ENCODE data around the gene CFAP46. TPM values are rescaled to one million over a fixed set of nuclear protein-coding genes. Genes with fewer than 3 reads are reported as not detected.
A peak's percentile ranks its signal among the peaks of the same experiment; 100 is the strongest.

CFAP46 gene
- total RNA-seq, 1 experiment from 2014 or later, result not detected

DNA sequence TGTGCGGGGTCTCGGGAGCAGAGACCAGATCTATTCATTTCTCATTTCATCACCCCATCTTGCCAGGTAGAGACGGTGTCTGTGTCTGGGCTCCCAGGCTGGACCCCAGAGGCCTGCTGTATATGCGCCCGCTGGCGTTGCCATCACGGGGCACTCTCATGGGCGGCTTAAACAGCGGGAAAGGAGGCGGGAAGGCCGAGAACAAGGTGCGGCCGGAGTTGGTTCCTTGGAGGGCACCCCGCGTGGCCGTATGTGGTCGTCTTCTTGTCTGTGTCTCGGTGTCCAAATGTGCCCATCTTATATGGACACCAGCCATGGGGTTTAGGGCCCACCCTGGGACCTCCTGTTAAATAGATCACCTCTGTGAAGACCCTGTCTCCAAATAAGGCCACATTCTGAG is 2.1 kb upstream of the CFAP46 start:
- no peak overlapping the region for H3K4me3 Mint-ChIP-seq (ENCODE audit: low read depth, unreplicated experiment)
- no peak for DNase-seq
- peaks cover 79% of the 10 kb centered on the region for H3K27me3 Mint-ChIP-seq (ENCODE audit: unreplicated experiment)
- H3K27ac Mint-ChIP-seq (ENCODE audit: unreplicated experiment), result no peak overlapping the region
- H3K36me3 Mint-ChIP-seq (ENCODE audit: insufficient read depth, unreplicated experiment), result no peaks in the 10 kb centered on the region
- TF ChIP-seq, protein P1, sequence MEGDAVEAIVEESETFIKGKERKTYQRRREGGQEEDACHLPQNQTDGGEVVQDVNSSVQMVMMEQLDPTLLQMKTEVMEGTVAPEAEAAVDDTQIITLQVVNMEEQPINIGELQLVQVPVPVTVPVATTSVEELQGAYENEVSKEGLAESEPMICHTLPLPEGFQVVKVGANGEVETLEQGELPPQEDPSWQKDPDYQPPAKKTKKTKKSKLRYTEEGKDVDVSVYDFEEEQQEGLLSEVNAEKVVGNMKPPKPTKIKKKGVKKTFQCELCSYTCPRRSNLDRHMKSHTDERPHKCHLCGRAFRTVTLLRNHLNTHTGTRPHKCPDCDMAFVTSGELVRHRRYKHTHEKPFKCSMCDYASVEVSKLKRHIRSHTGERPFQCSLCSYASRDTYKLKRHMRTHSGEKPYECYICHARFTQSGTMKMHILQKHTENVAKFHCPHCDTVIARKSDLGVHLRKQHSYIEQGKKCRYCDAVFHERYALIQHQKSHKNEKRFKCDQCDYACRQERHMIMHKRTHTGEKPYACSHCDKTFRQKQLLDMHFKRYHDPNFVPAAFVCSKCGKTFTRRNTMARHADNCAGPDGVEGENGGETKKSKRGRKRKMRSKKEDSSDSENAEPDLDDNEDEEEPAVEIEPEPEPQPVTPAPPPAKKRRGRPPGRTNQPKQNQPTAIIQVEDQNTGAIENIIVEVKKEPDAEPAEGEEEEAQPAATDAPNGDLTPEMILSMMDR (IDR thresholded peaks at IDR 0.05; ENCODE audit: unreplicated experiment), result no peak
- CTCF ChIA-PET, result no interaction called here
- BruUV-seq (replicated peaks), result no TSS peak
- no peaks in the 10 kb centered on the region for H3K4me1 Mint-ChIP-seq (ENCODE audit: low read depth, unreplicated experiment)
- peaks cover 3% of the 10 kb centered on the region for H3K9me3 Mint-ChIP-seq (ENCODE audit: low read depth, unreplicated experiment)
- intact Hi-C loops (cut with micrococcal nuclease; ENCODE audit: unreplicated experiment), result no loop called here

DNA sequence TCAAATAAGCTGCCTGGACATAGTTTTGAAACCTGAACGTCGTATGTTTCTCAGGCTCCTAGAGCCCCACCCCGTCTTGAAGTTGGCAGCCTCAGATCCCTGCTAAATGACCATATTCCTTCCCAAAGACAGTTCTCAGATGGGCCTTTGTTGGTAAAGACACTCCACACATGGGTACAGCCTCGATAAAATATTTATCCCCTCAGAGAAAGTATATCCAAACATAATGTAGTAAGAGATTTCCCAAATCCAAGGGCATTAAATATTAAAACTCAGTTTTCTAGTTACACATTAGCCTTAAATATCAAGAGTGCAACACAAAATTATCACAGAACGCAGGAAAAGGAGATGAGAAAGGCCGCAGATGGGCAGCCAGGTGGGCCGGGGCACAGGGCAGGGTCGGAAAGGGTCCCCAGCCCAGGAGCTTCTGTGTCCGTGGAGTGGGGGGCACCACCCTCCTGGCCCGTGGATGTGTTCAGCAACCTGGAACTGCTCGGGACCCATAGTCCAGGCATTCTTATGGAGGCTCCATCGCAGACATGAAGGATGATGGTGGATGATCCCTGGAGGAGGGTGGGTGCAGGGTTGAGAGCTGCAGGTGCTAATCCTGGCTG is 1.5 kb upstream of the CFAP46 start:
- TF ChIP-seq, protein P1 (IDR thresholded peaks at IDR 0.05; ENCODE audit: unreplicated experiment), result no peak
- Mint-ChIP-seq H3K36me3 (ENCODE audit: insufficient read depth, unreplicated experiment) (no peaks in the 10 kb centered on the region), H3K4me1 (ENCODE audit: low read depth, unreplicated experiment) (no peaks in the 10 kb centered on the region), H3K4me3 (ENCODE audit: low read depth, unreplicated experiment) (no peak overlapping the region), H3K9me3 (ENCODE audit: low read depth, unreplicated experiment) (peaks cover 3% of the 10 kb centered on the region), H3K27ac (ENCODE audit: unreplicated experiment) (no peak overlapping the region), H3K27me3 (ENCODE audit: unreplicated experiment) (peaks cover 73% of the 10 kb centered on the region)
- intact Hi-C loops (cut with micrococcal nuclease; ENCODE audit: unreplicated experiment), result no loop called here
- CTCF ChIA-PET, result no interaction called here
- no TSS peak for BruUV-seq (replicated peaks)
- DNase-seq, result no peak

DNA sequence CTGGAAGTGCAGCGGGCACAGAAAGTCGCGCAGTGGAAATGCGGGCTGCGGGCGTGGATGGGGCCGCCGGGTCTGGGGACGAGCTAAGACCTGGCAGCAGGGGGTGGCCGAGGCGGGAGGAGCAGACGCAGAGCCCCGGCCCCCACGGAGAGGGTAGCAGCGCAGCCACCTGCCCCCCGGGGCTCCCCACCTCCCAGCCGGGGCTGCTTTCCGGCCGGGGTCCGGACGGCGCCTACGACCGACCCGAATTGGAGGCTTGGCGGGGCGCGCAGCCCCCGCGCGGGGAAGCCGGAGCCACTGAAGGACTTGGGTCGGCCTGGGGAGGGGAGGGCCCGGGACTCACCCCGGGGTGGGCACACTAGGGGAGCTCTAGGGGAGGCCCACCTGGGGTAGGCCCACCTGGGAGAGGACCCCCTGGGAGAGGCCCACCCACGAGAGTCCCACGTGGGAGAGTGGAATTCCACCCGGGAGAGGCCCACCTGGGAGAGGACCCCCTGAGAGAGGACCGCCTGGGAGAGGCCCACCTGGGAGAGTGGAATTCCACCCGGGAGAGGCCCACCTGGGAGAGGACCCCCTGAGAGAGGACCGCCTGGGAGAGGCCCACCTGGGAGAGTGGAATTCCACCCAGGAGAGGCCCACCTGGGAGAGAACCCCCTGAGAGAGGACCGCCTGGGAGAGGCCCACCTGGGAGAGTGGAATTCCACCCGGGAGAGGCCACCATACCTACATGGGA is 854 bp upstream of the CFAP46 start:
- no TSS peak for BruUV-seq (replicated peaks)
- H3K36me3 Mint-ChIP-seq (ENCODE audit: insufficient read depth, unreplicated experiment), result no peaks in the 10 kb centered on the region
- H3K4me1 Mint-ChIP-seq (ENCODE audit: low read depth, unreplicated experiment), result no peaks in the 10 kb centered on the region
- no peak for DNase-seq
- H3K27me3 Mint-ChIP-seq (ENCODE audit: unreplicated experiment), result peaks cover 66% of the 10 kb centered on the region
- peaks cover 3% of the 10 kb centered on the region for H3K9me3 Mint-ChIP-seq (ENCODE audit: low read depth, unreplicated experiment)
- H3K27ac Mint-ChIP-seq (ENCODE audit: unreplicated experiment), result no peak overlapping the region
- intact Hi-C loops (cut with micrococcal nuclease; ENCODE audit: unreplicated experiment), result no loop called here
- TF ChIP-seq, protein P1 (IDR thresholded peaks at IDR 0.05; ENCODE audit: unreplicated experiment), result no peak
- peak overlapping the region; percentile 61 for H3K4me3 Mint-ChIP-seq (ENCODE audit: low read depth, unreplicated experiment)
- CTCF ChIA-PET, result no interaction called here

DNA sequence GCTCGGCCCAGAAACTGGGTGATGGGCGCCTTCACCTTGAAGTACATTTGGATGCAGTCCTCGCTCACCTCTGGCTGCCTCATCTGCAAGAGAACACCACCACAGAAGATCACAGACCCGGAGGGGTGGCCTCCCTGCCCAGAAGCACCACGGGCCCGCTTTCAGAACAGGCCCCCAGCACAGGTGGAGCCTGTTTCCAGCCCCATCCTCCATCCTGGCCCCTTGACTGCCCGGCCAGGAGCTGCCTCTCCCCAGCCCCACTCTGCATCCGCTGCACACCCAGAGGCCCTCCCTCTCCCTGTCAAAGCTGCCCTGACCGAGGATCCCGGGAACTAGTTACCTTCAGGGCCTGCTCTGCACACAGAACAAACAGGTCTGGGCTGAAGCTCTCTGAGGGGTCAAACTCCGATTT is 724 bp downstream of the CFAP46 start:
- Mint-ChIP-seq H3K27ac (ENCODE audit: unreplicated experiment) (no peak overlapping the region), H3K9me3 (ENCODE audit: low read depth, unreplicated experiment) (no peaks in the 10 kb centered on the region), H3K36me3 (ENCODE audit: insufficient read depth, unreplicated experiment) (no peaks in the 10 kb centered on the region), H3K27me3 (ENCODE audit: unreplicated experiment) (peaks cover 56% of the 10 kb centered on the region), H3K4me1 (ENCODE audit: low read depth, unreplicated experiment) (no peaks in the 10 kb centered on the region), H3K4me3 (ENCODE audit: low read depth, unreplicated experiment) (peak overlapping the region; percentile 61)
- intact Hi-C loops (cut with micrococcal nuclease; ENCODE audit: unreplicated experiment), result no loop called here
- no TSS peak for BruUV-seq (replicated peaks)
- DNase-seq, result no peak
- CTCF ChIA-PET, result no interaction called here
- TF ChIP-seq, protein P1 (IDR thresholded peaks at IDR 0.05; ENCODE audit: unreplicated experiment), result no peak

Data from Calu3 (cell line).